ENCODE data around the gene SVBP. TPM values are rescaled to one million over a fixed set of nuclear protein-coding genes. Genes with fewer than 3 reads are reported as not detected.
A peak's percentile ranks its signal among the peaks of the same experiment; 100 is the strongest.

SVBP gene
- total and polyA plus RNA-seq, 2 of the 8 experiments (the other 6 are each of a cell fraction or from before 2014, with no cell fraction given) = 29.7 to 30.2 TPM

GRCh38 chr1:42765269-42765668 lies 51.9 kb downstream of the SVBP start:
- no peak overlapping the region for H3K27ac ChIP-seq (ENCODE audit: low read depth, low read length)
- WGBS, 2 experiments (ENCODE audit: extremely low coverage in 1 of 2, insufficient coverage in 1 of 2, insufficient read length in 1 of 2, insufficient replicate concordance in 2 of 2, low coverage in 1 of 2, low lambda C conversion rate in 2 of 2, missing lambda C conversion rate in 1 of 2) = 59% methylated on average over 7 of the region's 7 CpGs; no CpG with 5 or more reads in 1 of the 2 experiments
- peak overlapping the region; percentile 82 to 92 (median 84); a peak in 7 of 8 replicates for H3K4me3 ChIP-seq (ENCODE audit: extremely low read depth in 1 of 4, insufficient read depth in 2 of 4, low read depth in 3 of 4, low read length in 4 of 4)
- peak overlapping the region; percentile 87 for H3K4me2 ChIP-seq (ENCODE audit: insufficient read depth in 1 of 2, low read depth in 2 of 2, low read length in 2 of 2)
- H3K18ac ChIP-seq (ENCODE audit: extremely low read depth, low read length) = no peak overlapping the region
- no peaks in the 10 kb centered on the region for H3K79me1 ChIP-seq (ENCODE audit: low read depth, low read length)
- H4K91ac ChIP-seq (replicated peaks; ENCODE audit: insufficient read length, low read length) = no peak overlapping the region
- POLR2A ChIA-PET (ENCODE audit: partially characterized antibody) = interaction anchor here (1.2 to 2.1 kb wide), 6 partner anchors 8 to 82 kb away, joined by 3 to 14 read pairs (median 8); partner anchors contain the start of genes CLDN19 and YBX1
- H3K27me3 ChIP-seq (replicated peaks in 1 of 4; ENCODE audit: control insufficient read depth in 3 of 4, extremely low read depth in 1 of 4, insufficient read depth in 3 of 4, low read length in 3 of 4) = no peaks in the 10 kb centered on the region
- H2AK5ac ChIP-seq (ENCODE audit: low read depth, low read length) = no peak overlapping the region
- H4K8ac ChIP-seq (ENCODE audit: extremely low read depth, insufficient read depth, low read length) = no peak overlapping the region
- FAIRE-seq = no peak
- peaks cover 0 to 6% (median 3%) of the 10 kb centered on the region in 4 experiments; a peak in 5 of 7 replicates for H3K4me1 ChIP-seq (replicated peaks in 1 of 4; ENCODE audit: control insufficient read depth in 3 of 4, insufficient read depth in 4 of 4, low read length in 3 of 4)
- no peaks in the 10 kb centered on the region for H3K9me3 ChIP-seq (ENCODE audit: insufficient read depth in 2 of 2, low read depth in 1 of 2, low read length in 1 of 2)
- no peak overlapping the region for H2AFZ ChIP-seq (ENCODE audit: low read length)
- TF ChIP-seq ATF3 (IDR thresholded peaks at IDR 0.05; ENCODE audit: insufficient read depth, low read depth, low read length) = no peak
- TF ChIP-seq SIRT6 (IDR thresholded peaks at IDR 0.05; ENCODE audit: low read length) = no peak
- no peak for TF ChIP-seq KDM1A (IDR thresholded peaks at IDR 0.05; ENCODE audit: borderline replicate concordance, low read length)
- no peak for TF ChIP-seq SUZ12 (IDR thresholded peaks at IDR 0.05; ENCODE audit: low read length)
- TF ChIP-seq HDAC2 (IDR thresholded peaks at IDR 0.05; ENCODE audit: borderline replicate concordance in 1 of 2, low read depth in 2 of 2, low read length in 2 of 2) = no peak
- TF ChIP-seq ASH2L (IDR thresholded peaks at IDR 0.05; ENCODE audit: low read length) = no peak
- no peak for TF ChIP-seq RFX5 (IDR thresholded peaks at IDR 0.05; ENCODE audit: borderline replicate concordance, low read depth, low read length)
- no peak overlapping the region for H2BK15ac ChIP-seq (ENCODE audit: low read length)
- H2BK20ac ChIP-seq (ENCODE audit: low read length) = no peak overlapping the region
- no peak overlapping the region for H3K56ac ChIP-seq (replicated peaks; ENCODE audit: insufficient read length, low read depth, low read length)
- H2BK5ac ChIP-seq (ENCODE audit: low read depth, low read length) = no peak overlapping the region
- peaks cover 0 to 4% of the 10 kb centered on the region in 2 experiments for H4K20me1 ChIP-seq (replicated peaks in 1 of 2; ENCODE audit: control insufficient read depth in 1 of 2, insufficient read depth in 2 of 2, low read length in 2 of 2)
- H3K14ac ChIP-seq (ENCODE audit: insufficient read length) = no peak overlapping the region
- H3K23ac ChIP-seq (ENCODE audit: insufficient read length) = no peak overlapping the region
- DNase-seq (ENCODE audit: low read depth in 1 of 2, low spot score in 2 of 2) = no peak
- H2BK120ac ChIP-seq (replicated peaks; ENCODE audit: low read depth, low read length) = no peak overlapping the region
- H3K23me2 ChIP-seq (ENCODE audit: low read depth, low read length) = peaks cover 7% of the 10 kb centered on the region
- H2BK12ac ChIP-seq (ENCODE audit: low read depth, low read length) = no peak overlapping the region
- CTCF ChIA-PET (ENCODE audit: partially characterized antibody) = interaction anchor here (0.5 to 4.6 kb wide), 5 partner anchors 8 to 395 kb away, joined by 3 to 26 read pairs (median 5); no protein-coding TSS in a partner anchor
- no peaks in the 10 kb centered on the region; a peak in 2 of 8 replicates for H3K36me3 ChIP-seq (ENCODE audit: control insufficient read depth in 2 of 4, insufficient read depth in 4 of 4, low read length in 3 of 4)
- H3K4ac ChIP-seq (replicated peaks; ENCODE audit: insufficient read length, low read depth, low read length) = no peak overlapping the region
- peaks cover 6 to 28% of the 10 kb centered on the region in 2 experiments; a peak in 3 of 4 replicates for H3K79me2 ChIP-seq (ENCODE audit: control insufficient read depth in 1 of 2, insufficient read depth in 2 of 2, low read length in 2 of 2)
- no peak overlapping the region for H4K5ac ChIP-seq (ENCODE audit: insufficient read length, low read depth, low read length)
- H3K9ac ChIP-seq (replicated peaks in 1 of 4; ENCODE audit: extremely low read depth in 1 of 4, low read depth in 3 of 4, low read length in 3 of 4) = peak overlapping the region in 1 of 4 experiments; percentile 63; a peak in 1 of 7 replicates

All from H1 (cell line).